Measurements from ENCODE around the gene GRM1. TPM values are rescaled to one million over a fixed set of nuclear protein-coding genes. Genes with fewer than 3 reads are reported as not detected.

GRM1 gene
- total and polyA plus RNA-seq, 9 of the 15 experiments (the other 6 are each of a cell fraction or from before 2014, with no cell fraction given) = not detected

- TF ChIP-seq SRF (CRISPR knock-in tag; IDR thresholded peaks at IDR 0.05) (no peak), DMBX1 (CRISPR knock-in tag; IDR thresholded peaks at IDR 0.05; ENCODE audit: borderline replicate concordance) (peak; percentile 38; the same call in 1 of the 2 replicates), WHSC1 (IDR thresholded peaks at IDR 0.05; ENCODE audit: low read length) (no peak), ZNF212 (CRISPR knock-in tag; IDR thresholded peaks at IDR 0.05) (0 out of 2 replicates have a peak, but pooled peaks have one; percentile 8), MAFK (IDR thresholded peaks at IDR 0.05; ENCODE audit: low read length) (no peak), ATF3 (IDR thresholded peaks at IDR 0.05) (peak; percentile 50; the same call in 1 of the 2 replicates), ATF3 (CRISPR knock-in tag; conservative IDR thresholded peaks at IDR 0.05) (no peak), ZBTB17 (CRISPR knock-in tag; IDR thresholded peaks at IDR 0.05) (no peak), ZNF184 (CRISPR knock-in tag; IDR thresholded peaks at IDR 0.05) (no peak), ZNF3 (CRISPR knock-in tag; IDR thresholded peaks at IDR 0.05) (no peak), ZNF586 (CRISPR knock-in tag; conservative IDR thresholded peaks at IDR 0.05) (no peak), E4F1 (CRISPR knock-in tag; IDR thresholded peaks at IDR 0.05; ENCODE audit: borderline replicate concordance) (no peak), PRMT5 (CRISPR knock-in tag; IDR thresholded peaks at IDR 0.05) (no peak), ZNF449 (CRISPR knock-in tag; IDR thresholded peaks at IDR 0.05) (0 out of 2 replicates have a peak, but pooled peaks have one; percentile 44), POLR3A (IDR thresholded peaks at IDR 0.05; ENCODE audit: borderline replicate concordance, extremely low read depth, insufficient read depth, insufficient read length) (no peak), ZNF644 (tag; IDR thresholded peaks at IDR 0.05; ENCODE audit: low read depth) (0 out of 2 replicates have a peak, but pooled peaks have one; percentile 24), ZNF589 (CRISPR knock-in tag; IDR thresholded peaks at IDR 0.05; ENCODE audit: low read depth) (peak; percentile 53; the same call in 1 of the 2 replicates), CXXC5 (CRISPR knock-in tag; IDR thresholded peaks at IDR 0.05) (peak; percentile 21; the same call in 1 of the 2 replicates), JUN (IDR thresholded peaks at IDR 0.05; ENCODE audit: borderline replicate concordance, low read depth, low read length) (no peak), JUN (CRISPR knock-in tag; IDR thresholded peaks at IDR 0.05; ENCODE audit: borderline replicate concordance) (no peak), THRB (CRISPR knock-in tag; conservative IDR thresholded peaks at IDR 0.05) (peak; percentile 81; the same call in 1 of the 2 replicates)
Observed at GRCh38 chr6:146287691-146288369, 259.0 kb downstream of the GRM1 start (continued).
